GM18502 (cell line): Measurements from ENCODE around the gene MYL9.
"Not testable (repeated sequence)": the region's sequence is repeated elsewhere in the genome, so short reads cannot be mapped to it uniquely, and the experiment has no call there.

Source experiments
- ATAC-seq: cut with Tn5 transposase; IDR thresholded peaks from one replicate; pipeline ENCODE4 v1.9.1; 2021; ENCODE audit warnings: mild to moderate bottlenecking; ENCODE audit not compliant: unreplicated experiment, poor library complexity

Gene MYL9

GRCh38 chr20:36548006-36548315 is 6.6 kb downstream of the MYL9 start:
- ATAC-seq: no peak

DNA sequence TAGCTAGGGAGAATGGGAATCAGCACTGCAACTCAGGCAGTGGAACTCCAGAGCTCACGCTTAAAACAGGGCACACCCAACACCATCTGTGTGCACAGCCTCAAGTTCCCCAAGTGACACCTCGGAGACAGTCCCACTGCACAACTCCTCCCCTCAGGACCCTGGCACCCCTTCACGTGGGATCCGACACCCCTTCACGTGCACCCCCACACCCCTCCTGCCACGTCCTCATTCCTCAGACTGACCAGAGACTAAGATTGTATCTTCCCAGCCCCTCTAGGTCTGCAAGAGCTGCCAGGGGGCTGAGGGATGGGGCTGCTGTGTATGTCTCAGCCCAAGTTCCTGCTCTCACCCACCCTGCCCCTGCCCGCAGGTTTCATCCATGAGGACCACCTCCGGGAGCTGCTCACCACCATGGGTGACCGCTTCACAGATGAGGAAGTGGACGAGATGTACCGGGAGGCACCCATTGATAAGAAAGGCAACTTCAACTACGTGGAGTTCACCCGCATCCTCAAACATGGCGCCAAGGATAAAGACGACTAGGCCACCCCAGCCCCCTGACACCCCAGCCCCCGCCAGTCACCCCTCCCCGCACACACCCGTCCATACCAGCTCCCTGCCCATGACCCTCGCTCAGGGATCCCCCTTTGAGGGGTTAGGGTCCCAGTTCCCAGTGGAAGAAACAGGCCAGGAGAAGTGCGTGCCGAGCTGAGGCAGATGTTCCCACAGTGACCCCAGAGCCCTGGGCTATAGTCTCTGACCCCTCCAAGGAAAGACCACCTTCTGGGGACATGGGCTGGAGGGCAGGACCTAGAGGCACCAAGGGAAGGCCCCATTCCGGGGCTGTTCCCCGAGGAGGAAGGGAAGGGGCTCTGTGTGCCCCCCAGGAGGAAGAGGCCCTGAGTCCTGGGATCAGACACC is 7.6 kb downstream of the MYL9 start:
- ATAC-seq: no peak

- ATAC-seq: no peak
Measured at GRCh38 chr20:36549628-36549941, 8.3 kb downstream of the MYL9 start.

DNA sequence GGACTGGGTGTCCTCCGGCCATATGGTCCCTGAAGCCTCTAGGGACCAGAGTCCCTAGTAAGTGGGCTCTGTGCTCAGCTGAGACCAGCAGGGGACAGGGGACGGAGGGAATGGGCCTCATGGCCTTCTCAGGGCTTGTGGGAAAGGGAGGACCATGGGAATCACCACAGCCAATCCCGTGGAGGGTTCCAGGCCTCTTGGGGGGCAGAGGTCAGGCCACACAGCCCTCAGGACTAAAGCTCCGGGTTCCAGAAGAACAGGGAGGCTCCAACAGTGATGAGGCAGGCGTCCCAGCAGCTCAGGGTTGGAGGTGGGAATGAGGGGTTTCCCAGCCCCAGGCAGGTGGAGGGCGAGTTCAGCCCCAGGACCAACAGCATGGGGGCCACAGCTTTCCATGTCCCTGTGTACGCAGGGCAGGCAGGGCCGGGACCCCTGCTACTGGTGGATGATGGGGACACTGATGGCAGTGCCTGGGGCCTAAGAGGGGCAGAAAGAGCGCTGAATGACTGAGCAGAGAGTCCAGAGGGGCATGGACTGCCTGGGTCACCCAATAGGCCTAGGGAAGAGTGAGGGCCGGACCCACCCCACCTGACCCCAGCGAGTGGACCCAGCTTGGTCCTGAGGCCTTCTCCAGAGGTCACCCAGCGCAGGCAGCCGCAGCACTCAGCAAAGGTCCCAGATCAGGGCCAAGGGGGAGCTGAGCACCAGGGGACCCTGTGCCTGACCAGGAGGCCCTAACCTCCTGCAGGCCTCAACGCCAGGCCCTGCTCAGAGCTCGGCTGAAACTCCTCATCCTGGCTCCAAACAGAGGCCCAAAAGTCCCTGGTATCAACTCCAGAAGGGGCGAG is 8.8 kb downstream of the MYL9 start:
- ATAC-seq: no peak

- ATAC-seq: no peak
Measured at GRCh38 chr20:36550790-36551299, 9.5 kb downstream of the MYL9 start.

- no peak for ATAC-seq
Measured at GRCh38 chr20:36555248-36555647, 13.9 kb downstream of the MYL9 start.

GRCh38 chr20:36562724-36563123 is 21.4 kb downstream of the MYL9 start:
- ATAC-seq: no peak

DNA sequence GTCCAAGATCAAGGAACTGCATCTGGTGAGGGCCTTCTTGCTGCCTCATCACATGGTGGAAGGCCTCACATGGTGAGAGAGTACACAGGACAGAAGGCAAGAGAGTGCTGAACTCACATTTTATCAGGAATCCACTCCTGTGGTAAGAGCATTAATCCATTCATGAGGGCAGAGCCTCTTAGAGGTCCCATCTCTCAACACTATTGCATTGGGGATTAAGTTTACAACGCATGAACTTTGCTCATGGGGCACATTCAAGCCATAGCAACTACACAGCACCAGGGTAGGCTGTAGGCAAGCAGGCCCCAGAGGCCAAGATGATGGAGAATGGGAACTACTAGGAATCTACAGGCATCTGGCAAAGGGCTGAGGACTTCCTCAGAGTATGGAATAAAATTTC is 22.1 kb downstream of the MYL9 start:
- no peak for ATAC-seq

GRCh38 chr20:36564078-36564725 is 22.9 kb downstream of the MYL9 start:
- not testable (repeated sequence) for ATAC-seq

DNA sequence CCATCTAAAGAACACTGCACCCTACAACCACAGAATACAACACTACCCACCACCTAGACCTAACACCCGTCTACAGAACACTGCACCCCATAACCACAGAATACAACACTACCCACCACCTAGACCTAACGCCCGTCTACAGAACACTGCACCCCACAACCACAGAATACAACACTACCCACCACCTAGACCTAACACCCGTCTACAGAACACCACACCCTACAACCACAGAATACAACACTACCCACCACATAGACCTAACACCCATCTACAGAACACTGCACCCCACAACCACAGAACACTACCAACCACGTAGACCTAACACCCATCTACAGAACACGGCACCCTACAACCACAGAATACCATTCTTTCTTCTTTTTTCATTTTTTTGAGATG is 23.4 kb downstream of the MYL9 start:
- ATAC-seq: not testable (repeated sequence)

- no peak for ATAC-seq
Measured at GRCh38 chr20:36565520-36565919, 24.2 kb downstream of the MYL9 start.

DNA sequence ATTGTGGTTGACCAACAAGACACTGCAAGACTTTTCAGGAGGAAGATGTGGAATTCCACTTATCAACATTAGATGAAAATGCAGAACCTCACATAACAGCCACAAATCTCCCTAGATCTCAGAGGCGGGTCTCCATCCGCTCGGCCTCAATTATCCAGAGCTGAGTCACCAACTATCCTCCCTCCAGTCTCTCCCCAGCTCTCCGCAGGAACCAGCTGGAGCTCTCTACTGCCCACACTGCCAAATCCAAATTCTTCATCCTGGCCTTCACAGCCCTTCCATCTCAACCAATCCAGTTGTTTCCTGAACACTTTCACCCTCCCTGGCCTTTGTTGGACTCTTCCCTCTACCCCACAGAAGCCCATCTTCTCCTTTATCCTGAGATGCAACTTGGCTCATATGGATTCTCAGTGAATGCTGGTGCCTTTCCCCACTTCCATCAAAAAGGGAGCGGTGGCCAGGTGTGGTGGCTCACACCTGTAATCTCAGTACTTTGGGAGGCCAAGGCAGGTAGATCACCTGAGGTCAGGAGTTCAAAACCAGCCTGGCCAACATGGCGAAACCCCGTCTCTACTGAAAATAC is 28.6 kb downstream of the MYL9 start:
- no peak for ATAC-seq

GRCh38 chr20:36571564-36572504 is 30.5 kb downstream of the MYL9 start:
- ATAC-seq: no peak

DNA sequence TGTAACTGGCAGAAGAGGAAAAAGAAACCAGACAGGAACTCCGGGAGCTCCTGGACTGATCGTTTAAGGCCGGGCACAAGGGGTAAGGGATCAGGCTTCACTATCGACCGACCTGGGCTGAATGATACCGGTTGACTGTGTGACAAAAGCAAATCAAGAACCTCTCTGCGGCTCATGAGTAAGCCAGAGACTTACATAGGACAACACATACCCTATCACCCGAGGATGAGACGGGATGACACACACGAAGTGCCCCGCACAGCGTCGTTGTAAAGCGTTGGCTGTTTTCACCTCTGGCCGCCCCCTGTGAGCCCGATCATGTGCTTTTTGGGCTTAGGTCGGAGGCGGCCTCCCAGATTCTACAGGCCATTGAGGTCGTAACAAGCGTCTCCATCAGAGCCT is 31.4 kb downstream of the MYL9 start:
- peak; percentile 21 for ATAC-seq

- peak; percentile 67 for ATAC-seq
Measured at GRCh38 chr20:36573103-36573797, 31.9 kb downstream of the MYL9 start, which contains the start of gene TGIF2. TGIF2 (plus strand) TSS chr20:36573597; CDS start chr20:36578775, 5,178 bp downstream.

DNA sequence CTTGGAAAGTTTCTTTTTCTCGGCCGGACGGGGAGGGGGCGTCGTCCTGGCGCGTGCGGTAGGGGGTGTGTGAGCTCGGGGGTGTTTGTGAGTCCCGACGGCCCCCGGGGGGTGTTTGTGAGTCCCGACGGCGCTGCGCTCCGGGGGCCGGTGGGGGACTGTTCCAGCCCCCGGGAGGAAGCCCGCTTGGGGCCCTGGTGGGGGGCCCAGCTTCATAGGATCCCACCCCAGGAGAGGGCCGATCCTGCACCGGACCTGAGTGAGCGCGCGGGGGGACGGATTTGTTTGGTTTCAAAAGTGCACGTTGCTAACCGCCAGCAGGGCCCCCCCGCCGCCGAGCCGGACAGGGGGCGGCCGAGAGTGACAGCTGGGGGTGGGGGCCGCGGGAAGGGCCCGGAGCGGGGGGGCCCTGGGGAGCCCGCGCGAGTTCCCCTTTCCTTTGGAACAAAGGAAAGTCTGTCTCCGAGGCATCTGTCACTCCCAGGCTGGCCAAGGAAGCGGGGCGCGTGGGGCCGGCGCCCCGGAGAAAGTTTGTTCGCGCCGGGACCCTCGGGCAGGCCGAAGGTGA is 32.6 kb downstream of the MYL9 start:
- no peak for ATAC-seq

GRCh38 chr20:36574366-36575135 is 33.2 kb downstream of the MYL9 start:
- ATAC-seq: no peak

- no peak for ATAC-seq
Measured at GRCh38 chr20:36576081-36576445, 34.7 kb downstream of the MYL9 start.
